ENCODE results near the gene MIEF1. TPM values are rescaled to one million over a fixed set of nuclear protein-coding genes. Genes with fewer than 3 reads are reported as not detected.
A peak's percentile ranks its signal among the peaks of the same experiment; 100 is the strongest.

Gene MIEF1
- total and polyA plus RNA-seq, 4 donors: 7.1 to 28.9 (median 17.4) TPM

DNA sequence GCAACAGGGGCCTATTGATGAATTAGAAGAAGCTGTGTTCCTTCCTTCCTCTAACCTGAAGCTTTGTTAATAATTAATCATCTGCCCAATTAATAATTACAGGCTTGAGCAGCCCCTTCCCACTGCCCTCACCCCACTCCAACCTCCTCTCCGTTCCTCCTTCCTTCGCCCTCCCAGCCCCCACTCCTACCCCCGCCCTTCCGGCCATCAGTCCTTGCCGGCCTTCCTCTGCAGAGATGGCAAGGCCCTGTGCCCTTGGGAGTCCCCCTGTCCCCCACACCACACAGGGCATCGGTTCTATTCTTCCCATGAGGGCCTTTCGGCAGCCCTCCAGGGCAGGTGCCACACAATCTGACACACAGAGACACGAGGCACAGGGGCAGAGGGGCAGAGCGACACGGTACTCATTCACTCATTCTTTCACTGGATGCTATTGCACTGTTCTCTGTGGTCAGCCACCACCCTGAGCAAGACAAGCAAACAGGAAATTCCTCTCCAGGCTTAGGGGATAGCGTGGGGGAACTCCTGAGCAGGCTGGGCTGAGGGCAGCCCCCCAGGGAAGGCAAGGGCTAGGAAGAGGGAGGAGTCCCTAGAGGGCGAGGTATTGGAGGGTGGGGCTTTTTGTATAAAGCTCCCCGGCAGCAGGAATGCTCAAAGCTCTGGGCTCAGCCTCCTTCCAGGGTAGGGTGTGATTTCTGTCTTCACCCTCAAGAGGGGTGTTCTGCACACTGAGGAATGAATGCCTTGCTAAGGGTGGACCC lies 30.5 kb upstream of the MIEF1 start:
- no peak overlapping the region for H3K9ac ChIP-seq (ENCODE audit: insufficient read depth in 1 of 2, low read length in 2 of 2)
- peak overlapping the region; percentile 67 to 88 for H3K27ac ChIP-seq (ENCODE audit: low read depth in 1 of 2, low read length in 1 of 2)
- peaks cover 0 to 1% (median 0%) of the 10 kb centered on the region in 4 donors for H3K36me3 ChIP-seq (ENCODE audit: control insufficient read depth in 4 of 4, insufficient read depth in 4 of 4, low read length in 4 of 4)
- H3K4me1 ChIP-seq (ENCODE audit: control insufficient read depth in 5 of 5, insufficient read depth in 5 of 5, low read length in 5 of 5): peaks cover 0 to 68% (median 36%) of the 10 kb centered on the region in 5 donors
- no peaks in the 10 kb centered on the region for H3K9me3 ChIP-seq (ENCODE audit: control insufficient read depth in 4 of 4, insufficient read depth in 3 of 4, low read length in 3 of 4)
- TF ChIP-seq, protein P1, sequence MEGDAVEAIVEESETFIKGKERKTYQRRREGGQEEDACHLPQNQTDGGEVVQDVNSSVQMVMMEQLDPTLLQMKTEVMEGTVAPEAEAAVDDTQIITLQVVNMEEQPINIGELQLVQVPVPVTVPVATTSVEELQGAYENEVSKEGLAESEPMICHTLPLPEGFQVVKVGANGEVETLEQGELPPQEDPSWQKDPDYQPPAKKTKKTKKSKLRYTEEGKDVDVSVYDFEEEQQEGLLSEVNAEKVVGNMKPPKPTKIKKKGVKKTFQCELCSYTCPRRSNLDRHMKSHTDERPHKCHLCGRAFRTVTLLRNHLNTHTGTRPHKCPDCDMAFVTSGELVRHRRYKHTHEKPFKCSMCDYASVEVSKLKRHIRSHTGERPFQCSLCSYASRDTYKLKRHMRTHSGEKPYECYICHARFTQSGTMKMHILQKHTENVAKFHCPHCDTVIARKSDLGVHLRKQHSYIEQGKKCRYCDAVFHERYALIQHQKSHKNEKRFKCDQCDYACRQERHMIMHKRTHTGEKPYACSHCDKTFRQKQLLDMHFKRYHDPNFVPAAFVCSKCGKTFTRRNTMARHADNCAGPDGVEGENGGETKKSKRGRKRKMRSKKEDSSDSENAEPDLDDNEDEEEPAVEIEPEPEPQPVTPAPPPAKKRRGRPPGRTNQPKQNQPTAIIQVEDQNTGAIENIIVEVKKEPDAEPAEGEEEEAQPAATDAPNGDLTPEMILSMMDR (IDR thresholded peaks at IDR 0.05; ENCODE audit: control extremely low read depth, extremely low read depth): no peak
- H3K27me3 ChIP-seq (ENCODE audit: control insufficient read depth in 3 of 3, insufficient read depth in 3 of 3, low read length in 2 of 3): no peaks in the 10 kb centered on the region
- H3K4me3 ChIP-seq: no peak overlapping the region
- ATAC-seq (ENCODE audit: insufficient read depth, low FRiP score): peak; percentile 50
- WGBS, 2 donors: 11 to 17% methylated on average over 13 of the region's 13 CpGs
- peak in 2 of 3 donors; percentile 52 to 64 for DNase-seq

DNA sequence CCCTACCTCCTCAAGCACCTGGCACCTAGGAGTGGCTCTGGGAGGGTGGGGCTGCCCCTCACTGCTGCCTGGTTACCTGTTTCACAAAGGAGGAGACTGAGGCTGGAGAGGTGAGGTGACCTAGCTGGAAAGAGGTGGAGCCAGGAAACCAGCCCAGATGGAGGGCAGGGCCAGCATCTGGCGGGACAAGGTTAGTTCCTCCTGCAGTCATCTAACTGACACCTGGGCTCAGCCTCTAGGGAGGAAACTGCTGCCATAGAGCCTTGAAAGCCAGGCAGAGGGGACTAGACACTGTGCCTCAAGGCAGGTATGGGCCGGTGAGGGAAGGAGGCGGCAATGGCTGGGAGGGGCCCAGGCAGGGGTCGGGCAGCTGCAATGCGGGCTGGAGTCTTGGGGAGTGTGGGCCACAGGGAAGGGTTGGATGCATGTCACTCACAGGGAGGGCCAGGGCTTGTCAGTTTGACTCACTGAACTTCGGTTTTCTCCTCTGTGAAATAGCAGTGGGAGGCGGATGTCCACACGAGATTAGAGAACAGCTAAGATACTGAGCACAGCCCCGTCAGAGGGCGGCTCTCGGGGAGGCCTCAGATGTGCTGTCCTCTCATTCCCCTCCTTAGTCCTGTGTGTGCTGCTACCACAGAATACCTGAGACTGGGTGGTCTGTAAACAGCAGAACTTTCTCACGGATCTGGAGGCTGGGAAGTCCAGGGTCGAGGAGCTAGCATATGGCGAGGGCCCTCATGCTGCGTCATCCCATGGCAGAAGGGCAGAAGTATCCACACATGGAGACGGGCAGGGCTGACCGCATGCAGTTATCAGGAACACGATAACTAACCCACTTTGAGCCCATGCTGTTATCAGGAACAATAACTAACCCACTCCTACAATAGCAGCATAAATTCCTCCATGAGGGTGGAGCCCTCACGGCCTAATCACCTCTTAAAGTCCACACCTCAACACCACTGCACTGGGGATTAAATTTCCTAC lies 29.2 kb upstream of the MIEF1 start:
- Histone ChIP-seq H3K36me3 (ENCODE audit: control insufficient read depth in 4 of 4, insufficient read depth in 4 of 4, low read length in 4 of 4) (peaks cover 0 to 3% (median 0%) of the 10 kb centered on the region in 4 donors), H3K27me3 (ENCODE audit: control insufficient read depth in 3 of 3, insufficient read depth in 3 of 3, low read length in 2 of 3) (no peaks in the 10 kb centered on the region), H3K4me3 (no peak overlapping the region), H3K9me3 (ENCODE audit: control insufficient read depth in 4 of 4, insufficient read depth in 3 of 4, low read length in 3 of 4) (no peaks in the 10 kb centered on the region), H3K27ac (ENCODE audit: low read depth in 1 of 2, low read length in 1 of 2) (peak overlapping the region in 1 of 2 donors; percentile 88), H3K4me1 (ENCODE audit: control insufficient read depth in 5 of 5, insufficient read depth in 5 of 5, low read length in 5 of 5) (peaks cover 0 to 68% (median 34%) of the 10 kb centered on the region in 5 donors), H3K9ac (ENCODE audit: insufficient read depth in 1 of 2, low read length in 2 of 2) (no peak overlapping the region)
- DNase-seq (no peak), ATAC-seq (ENCODE audit: insufficient read depth, low FRiP score) (peak; percentile 49)
- 66 to 79% methylated on average over 19 of the region's 19 CpGs for WGBS, 2 donors
- TF ChIP-seq, protein P1 (IDR thresholded peaks at IDR 0.05; ENCODE audit: control extremely low read depth, extremely low read depth): no peak

DNA sequence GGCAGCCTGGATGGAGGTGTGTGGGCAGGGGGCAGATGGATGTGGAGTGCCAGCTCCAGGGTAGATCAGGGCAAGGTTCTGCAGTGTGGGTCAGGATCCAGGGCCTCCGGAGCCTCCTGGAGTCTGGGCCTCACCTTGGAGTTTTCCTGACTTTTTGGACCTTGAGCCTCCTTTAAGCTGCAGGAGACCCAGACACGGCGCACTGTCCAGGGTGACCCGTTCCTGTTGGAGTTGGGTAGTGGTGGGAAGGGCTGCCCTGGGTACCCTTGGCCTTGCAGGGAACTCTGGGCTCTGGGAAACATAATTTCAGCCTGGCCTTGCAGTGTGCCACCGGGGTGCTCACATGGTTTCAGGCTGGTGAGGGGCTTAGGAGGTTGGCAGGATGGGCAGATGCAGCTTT lies 28.2 kb upstream of the MIEF1 start:
- no peaks in the 10 kb centered on the region for H3K9me3 ChIP-seq (ENCODE audit: control insufficient read depth in 4 of 4, insufficient read depth in 3 of 4, low read length in 3 of 4)
- ATAC-seq (ENCODE audit: insufficient read depth, low FRiP score): no peak
- WGBS, 2 donors: 93 to 95% methylated on average over 5 of the region's 5 CpGs
- no peak overlapping the region for H3K9ac ChIP-seq (ENCODE audit: insufficient read depth in 1 of 2, low read length in 2 of 2)
- H3K27ac ChIP-seq (ENCODE audit: low read depth in 1 of 2, low read length in 1 of 2): peak overlapping the region in 1 of 2 donors; percentile 13
- TF ChIP-seq, protein P1 (IDR thresholded peaks at IDR 0.05; ENCODE audit: control extremely low read depth, extremely low read depth): no peak
- peaks cover 0 to 3% (median 0%) of the 10 kb centered on the region in 4 donors for H3K36me3 ChIP-seq (ENCODE audit: control insufficient read depth in 4 of 4, insufficient read depth in 4 of 4, low read length in 4 of 4)
- peaks cover 0 to 68% (median 27%) of the 10 kb centered on the region in 5 donors for H3K4me1 ChIP-seq (ENCODE audit: control insufficient read depth in 5 of 5, insufficient read depth in 5 of 5, low read length in 5 of 5)
- H3K27me3 ChIP-seq (ENCODE audit: control insufficient read depth in 3 of 3, insufficient read depth in 3 of 3, low read length in 2 of 3): no peaks in the 10 kb centered on the region
- H3K4me3 ChIP-seq: no peak overlapping the region
- no peak for DNase-seq
